Sigmoid colon (tissue), 4 donors: ENCODE results near the gene BMPER.

ENCODE experiments used
- CTCF ChIP-seq, 4 experiments: fragments of 450-650 bp in 3 of 4; fragments of 200-600 bp in 1 of 4; IDR thresholded peaks; one replicate each; pipeline ENCODE4 v1.5.1; 2016 to 2019; ENCODE audit warnings: antibody characterized with exemption in 4 of 4, mild to moderate bottlenecking in 3 of 4, moderate library complexity in 2 of 4
- EP300 ChIP-seq, 4 donors: sonication (generic); formaldehyde crosslinking; IDR thresholded peaks; one replicate each; pipeline ENCODE4 v1.6.1; 2017; ENCODE audit warnings: antibody characterized with exemption in 4 of 4
- POLR2A ChIP-seq, 2 donors: fragments of 450-650 bp; IDR thresholded peaks; one replicate each; pipeline ENCODE4 v1.6.1; 2016; ENCODE audit warnings: antibody characterized with exemption in 2 of 2, mild to moderate bottlenecking in 2 of 2, moderate library complexity in 2 of 2
- POLR2AphosphoS5 ChIP-seq, 4 donors: sonication (generic); formaldehyde crosslinking; IDR thresholded peaks; one replicate each; pipeline ENCODE4 v1.6.1; 2017; ENCODE audit warnings: antibody characterized with exemption in 4 of 4

DNA sequence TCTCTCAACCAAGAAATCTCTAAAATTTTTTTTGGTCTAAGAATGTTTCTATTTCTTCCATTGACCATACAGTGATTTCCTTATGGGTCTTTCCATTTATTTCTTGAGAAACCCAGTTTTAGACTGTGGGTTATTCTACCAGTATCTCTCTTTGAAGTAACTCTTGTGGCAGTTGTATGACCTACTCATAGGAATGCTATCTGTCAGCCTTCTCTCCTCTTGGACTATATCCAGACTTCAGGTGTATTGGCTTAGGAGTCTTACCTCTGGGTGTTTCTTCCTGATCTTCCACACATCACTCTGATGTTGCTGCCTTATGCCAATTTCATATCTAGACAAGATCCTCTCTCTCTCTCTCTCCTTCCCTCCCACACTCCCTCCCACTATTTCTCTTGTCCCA lies 178.1 kb downstream of the BMPER start:
- no peak for TF ChIP-seq CTCF (IDR thresholded peaks at IDR 0.05)
- no peak for TF ChIP-seq POLR2A (IDR thresholded peaks at IDR 0.05)
- TF ChIP-seq EP300 (IDR thresholded peaks at IDR 0.05) = no peak
- TF ChIP-seq POLR2AphosphoS5 (IDR thresholded peaks at IDR 0.05) = no peak
